Measurements from ENCODE around the gene BTF3L4.

DNA sequence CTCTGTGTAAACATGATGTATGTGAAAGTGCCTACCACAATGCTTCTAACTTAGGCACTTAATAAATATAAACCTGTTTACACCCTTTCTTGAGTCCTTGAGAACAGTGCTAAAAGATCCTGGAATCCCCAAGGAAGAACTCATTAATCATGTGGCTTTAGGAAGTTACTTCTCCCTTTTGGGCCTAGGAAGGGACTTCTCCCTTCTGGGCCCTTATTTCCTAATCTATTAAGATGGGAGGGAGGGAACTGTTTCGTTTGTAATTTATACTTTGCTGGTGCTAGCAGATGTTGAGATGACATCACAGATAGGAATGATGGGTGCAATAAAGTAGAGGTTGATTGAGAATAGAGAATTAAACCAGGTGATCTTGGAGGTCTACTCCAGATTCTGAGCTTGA, 1.2 kb downstream of the BTF3L4 start:
- TF ChIP-seq, protein P1, sequence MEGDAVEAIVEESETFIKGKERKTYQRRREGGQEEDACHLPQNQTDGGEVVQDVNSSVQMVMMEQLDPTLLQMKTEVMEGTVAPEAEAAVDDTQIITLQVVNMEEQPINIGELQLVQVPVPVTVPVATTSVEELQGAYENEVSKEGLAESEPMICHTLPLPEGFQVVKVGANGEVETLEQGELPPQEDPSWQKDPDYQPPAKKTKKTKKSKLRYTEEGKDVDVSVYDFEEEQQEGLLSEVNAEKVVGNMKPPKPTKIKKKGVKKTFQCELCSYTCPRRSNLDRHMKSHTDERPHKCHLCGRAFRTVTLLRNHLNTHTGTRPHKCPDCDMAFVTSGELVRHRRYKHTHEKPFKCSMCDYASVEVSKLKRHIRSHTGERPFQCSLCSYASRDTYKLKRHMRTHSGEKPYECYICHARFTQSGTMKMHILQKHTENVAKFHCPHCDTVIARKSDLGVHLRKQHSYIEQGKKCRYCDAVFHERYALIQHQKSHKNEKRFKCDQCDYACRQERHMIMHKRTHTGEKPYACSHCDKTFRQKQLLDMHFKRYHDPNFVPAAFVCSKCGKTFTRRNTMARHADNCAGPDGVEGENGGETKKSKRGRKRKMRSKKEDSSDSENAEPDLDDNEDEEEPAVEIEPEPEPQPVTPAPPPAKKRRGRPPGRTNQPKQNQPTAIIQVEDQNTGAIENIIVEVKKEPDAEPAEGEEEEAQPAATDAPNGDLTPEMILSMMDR (IDR thresholded peaks at IDR 0.05) = no peak
- TF ChIP-seq POLR2A (IDR thresholded peaks at IDR 0.05) = no peak
- no peak for TF ChIP-seq POLR2AphosphoS5 (IDR thresholded peaks at IDR 0.05)
